Measurements from ENCODE around the gene RANBP9. TPM values are rescaled to one million over a fixed set of nuclear protein-coding genes. Genes with fewer than 3 reads are reported as not detected.

RANBP9 gene
- total and polyA plus RNA-seq, 2 donors (not counting 3 experiments of a cell fraction or from before 2014, with no cell fraction given) = 15.1 to 40.2 TPM

DNA sequence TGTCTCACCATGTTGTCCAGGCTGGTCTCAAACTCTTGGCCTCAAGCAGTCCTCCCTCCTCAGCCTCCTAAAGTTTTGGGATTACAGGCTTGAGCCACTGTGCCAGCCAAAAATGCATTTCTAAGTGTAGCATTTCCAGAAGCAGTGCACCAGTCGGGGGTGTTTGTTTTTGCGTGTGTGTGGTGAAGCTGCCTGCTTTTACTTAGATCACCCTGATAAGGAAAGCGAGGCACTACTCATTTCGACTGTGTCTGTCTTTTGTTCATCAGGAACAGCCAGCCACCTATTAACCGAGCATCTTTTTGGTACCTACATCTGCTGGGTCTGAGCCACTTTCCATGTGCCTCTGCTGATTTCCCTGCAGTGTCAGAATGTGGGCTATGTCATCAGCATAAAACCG lies 118.5 kb downstream of the RANBP9 start:
- DNase-seq (ENCODE audit: low read depth, low spot score) (no peak), FAIRE-seq (no peak)
- no peak overlapping the region for H3K4me3 ChIP-seq (replicated peaks in 1 of 3; ENCODE audit: insufficient read depth in 1 of 3, low read depth in 1 of 3, low read length in 3 of 3)
- H3K4me2 ChIP-seq (ENCODE audit: insufficient read depth, low read length) = no peak overlapping the region
- intact Hi-C loops (cut with micrococcal nuclease) = no loop called here
- TF ChIP-seq, protein P1, sequence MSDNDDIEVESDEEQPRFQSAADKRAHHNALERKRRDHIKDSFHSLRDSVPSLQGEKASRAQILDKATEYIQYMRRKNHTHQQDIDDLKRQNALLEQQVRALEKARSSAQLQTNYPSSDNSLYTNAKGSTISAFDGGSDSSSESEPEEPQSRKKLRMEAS (IDR thresholded peaks at IDR 0.05; ENCODE audit: insufficient read depth, insufficient read length) = no peak
- TF ChIP-seq, protein P2, sequence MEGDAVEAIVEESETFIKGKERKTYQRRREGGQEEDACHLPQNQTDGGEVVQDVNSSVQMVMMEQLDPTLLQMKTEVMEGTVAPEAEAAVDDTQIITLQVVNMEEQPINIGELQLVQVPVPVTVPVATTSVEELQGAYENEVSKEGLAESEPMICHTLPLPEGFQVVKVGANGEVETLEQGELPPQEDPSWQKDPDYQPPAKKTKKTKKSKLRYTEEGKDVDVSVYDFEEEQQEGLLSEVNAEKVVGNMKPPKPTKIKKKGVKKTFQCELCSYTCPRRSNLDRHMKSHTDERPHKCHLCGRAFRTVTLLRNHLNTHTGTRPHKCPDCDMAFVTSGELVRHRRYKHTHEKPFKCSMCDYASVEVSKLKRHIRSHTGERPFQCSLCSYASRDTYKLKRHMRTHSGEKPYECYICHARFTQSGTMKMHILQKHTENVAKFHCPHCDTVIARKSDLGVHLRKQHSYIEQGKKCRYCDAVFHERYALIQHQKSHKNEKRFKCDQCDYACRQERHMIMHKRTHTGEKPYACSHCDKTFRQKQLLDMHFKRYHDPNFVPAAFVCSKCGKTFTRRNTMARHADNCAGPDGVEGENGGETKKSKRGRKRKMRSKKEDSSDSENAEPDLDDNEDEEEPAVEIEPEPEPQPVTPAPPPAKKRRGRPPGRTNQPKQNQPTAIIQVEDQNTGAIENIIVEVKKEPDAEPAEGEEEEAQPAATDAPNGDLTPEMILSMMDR (IDR thresholded peaks at IDR 0.05; ENCODE audit: extremely low read depth in 1 of 2, insufficient read depth in 1 of 2, low read depth in 1 of 2, low read length in 2 of 2) = no peak
- TF ChIP-seq POLR2AphosphoS5 (IDR thresholded peaks at IDR 0.05; ENCODE audit: insufficient read depth, low read depth, low read length) (no peak), JUN (IDR thresholded peaks at IDR 0.05; ENCODE audit: borderline replicate concordance, insufficient read depth, insufficient read length, low read depth) (no peak), FOS (IDR thresholded peaks at IDR 0.05; ENCODE audit: borderline replicate concordance, insufficient read depth, low read length) (no peak), EZH2 (IDR thresholded peaks at IDR 0.05; ENCODE audit: borderline replicate concordance, low read depth, low read length, severe bottlenecking) (no peak), MYC (IDR thresholded peaks at IDR 0.05; ENCODE audit: low read depth, low read length) (no peak), GATA2 (IDR thresholded peaks at IDR 0.05; ENCODE audit: insufficient read depth, insufficient read length, low read depth, low read length) (no peak), POLR2A (IDR thresholded peaks at IDR 0.05; ENCODE audit: low read depth, low read length) (no peak)
- CTCF ChIA-PET = interaction anchor here (0.6 to 4.6 kb wide), 5 partner anchors 18 to 263 kb away, joined by 3 to 29 read pairs (median 3); partner anchors contain the start of genes NOL7 and SIRT5
- no peaks in the 10 kb centered on the region for H3K9me3 ChIP-seq (replicated peaks; ENCODE audit: control insufficient read depth, insufficient read depth, low read length)
- dilution Hi-C loops (cut with MboI; ENCODE audit: extremely low pct_ligation_motif_present, low sequenced_read_pairs) = no loop called here
- no peaks in the 10 kb centered on the region for H3K4me1 ChIP-seq (ENCODE audit: control insufficient read depth, extremely low read depth, insufficient read depth, low read length)
- H3K9ac ChIP-seq (replicated peaks; ENCODE audit: extremely low read depth, insufficient read depth, low read length) = no peak overlapping the region
- POLR2A ChIA-PET = no interaction called here
- no peaks in the 10 kb centered on the region for H4K20me1 ChIP-seq (replicated peaks; ENCODE audit: control insufficient read depth, extremely low read depth, insufficient read depth, low read length)
- H3K27ac ChIP-seq (ENCODE audit: insufficient read depth, low read depth, low read length) = no peak overlapping the region
- BruUV-seq (replicated peaks) = no TSS peak
- H3K79me2 ChIP-seq (ENCODE audit: control insufficient read depth, insufficient read depth, low read length) = no peaks in the 10 kb centered on the region
- no peaks in the 10 kb centered on the region for H3K27me3 ChIP-seq (ENCODE audit: control insufficient read depth in 2 of 2, insufficient read depth in 2 of 2, low read length in 2 of 2)
- no peak overlapping the region for H2AFZ ChIP-seq (ENCODE audit: low read depth, low read length)
- H3K9me1 ChIP-seq (replicated peaks; ENCODE audit: control insufficient read depth, extremely low read depth, insufficient read depth, low read length) = no peaks in the 10 kb centered on the region
- H3K36me3 ChIP-seq (ENCODE audit: control insufficient read depth in 2 of 2, extremely low read depth in 1 of 2, insufficient read depth in 2 of 2, low read length in 2 of 2) = peaks cover 0 to 12% of the 10 kb centered on the region in 2 experiments

Data from endothelial cell of umbilical vein (primary cell).